ENCODE data around the gene CENPX.

CENPX gene

GRCh38 chr17:82062984-82063368, 40.3 kb upstream of the CENPX start:
- DNase-seq (ENCODE audit: low spot score) = no peak
- H3K4me3 ChIP-seq = no peak overlapping the region
- no peak overlapping the region for H3K27ac ChIP-seq
- TF ChIP-seq CTCF (IDR thresholded peaks at IDR 0.05) = no peak

- TF ChIP-seq CTCF (IDR thresholded peaks at IDR 0.05) = no peak
- no peak overlapping the region for H3K27ac ChIP-seq
- no peak overlapping the region for H3K4me3 ChIP-seq
- DNase-seq (ENCODE audit: low spot score) = no peak
Measured at GRCh38 chr17:82062076-82062983, 39.7 kb upstream of the CENPX start.

- H3K4me3 ChIP-seq = no peak overlapping the region
Measured at GRCh38 chr17:82061047-82061925, 38.6 kb upstream of the CENPX start.

GRCh38 chr17:82060614-82061013, 37.9 kb upstream of the CENPX start:
- no peak for TF ChIP-seq CTCF (IDR thresholded peaks at IDR 0.05)
- Histone ChIP-seq H3K27ac (no peak overlapping the region), H3K4me3 (no peak overlapping the region)
- no peak for DNase-seq (ENCODE audit: low spot score)

More at GRCh38 chr17:82061047-82061925, 38.6 kb upstream of the CENPX start:
- H3K27ac ChIP-seq = no peak overlapping the region
- TF ChIP-seq CTCF (IDR thresholded peaks at IDR 0.05) = no peak
- DNase-seq (ENCODE audit: low spot score) = no peak

- no peak overlapping the region for H3K27ac ChIP-seq
- no peak for DNase-seq (ENCODE audit: low spot score)
- TF ChIP-seq CTCF (IDR thresholded peaks at IDR 0.05) = no peak
- no peak overlapping the region for H3K4me3 ChIP-seq
Measured at GRCh38 chr17:82060001-82060380, 37.3 kb upstream of the CENPX start.

- Histone ChIP-seq H3K4me3 (no peak overlapping the region), H3K27ac (no peak overlapping the region)
- TF ChIP-seq CTCF (IDR thresholded peaks at IDR 0.05) = no peak
- DNase-seq (ENCODE audit: low spot score) = no peak
Measured at GRCh38 chr17:82059272-82060000, 36.8 kb upstream of the CENPX start.

All from coronary artery (tissue), 2 donors.